OCI-LY7 (cell line): ENCODE results near the gene SMIM21.

Source experiments
- CTCF ChIP-seq: fragments of 200-600 bp; sonication (generic); conservative IDR thresholded peaks from 2 replicates; pipeline ENCODE4 v1.5.1; 2014; ENCODE audit warnings: mild to moderate bottlenecking, antibody characterized with exemption, low read length, moderate library complexity, mixed read lengths
- EZH2phosphoT487 ChIP-seq: fragments of 200-600 bp; sonication (generic); IDR thresholded peaks from 2 replicates; pipeline ENCODE4 v1.6.1; 2018; ENCODE audit warnings: low read depth, borderline replicate concordance, mild to moderate bottlenecking, mixed run types, antibody characterized with exemption, low read length, moderate library complexity, mixed read lengths

DNA sequence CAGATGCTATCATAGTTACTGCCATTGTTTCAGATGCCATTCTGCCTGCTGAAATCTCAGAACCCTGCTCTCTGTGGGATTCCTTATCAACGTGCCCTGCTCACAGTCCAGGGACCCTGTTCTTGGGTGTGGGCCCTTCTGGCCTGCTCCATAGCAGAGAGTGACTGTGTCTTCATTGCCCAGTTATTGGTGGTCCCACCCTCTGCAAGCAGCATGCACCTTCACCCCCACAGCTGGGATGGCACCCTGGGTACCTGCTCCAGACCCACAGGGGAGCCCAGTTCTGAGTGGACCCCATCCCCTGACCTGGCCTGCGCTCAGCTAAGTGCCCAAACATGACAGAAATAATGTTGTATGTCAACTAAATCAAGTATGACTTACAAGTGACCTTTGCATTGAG is 36.6 kb downstream of the SMIM21 start:
- TF ChIP-seq CTCF (no peak), EZH2phosphoT487 (no peak)
